Stimulated activated CD4-positive, alpha-beta T cell treated with anti-CD3 and anti-CD28 coated beads, Interleukin-12 subunit alpha, Interleukin-12 subunit beta, amount 100 ng/mL, for 24 hours (primary cell): Measurements from ENCODE around the gene MYO15A.
A peak's percentile ranks its signal among the peaks of the same experiment; 100 is the strongest.

Experiments
- DNase-seq, 2 experiments: peaks; one replicate each; pipeline ENCODE4 v3.0.0-alpha.2; 2020; ENCODE audit warnings: low read depth in 2 of 2

The MYO15A gene

DNA sequence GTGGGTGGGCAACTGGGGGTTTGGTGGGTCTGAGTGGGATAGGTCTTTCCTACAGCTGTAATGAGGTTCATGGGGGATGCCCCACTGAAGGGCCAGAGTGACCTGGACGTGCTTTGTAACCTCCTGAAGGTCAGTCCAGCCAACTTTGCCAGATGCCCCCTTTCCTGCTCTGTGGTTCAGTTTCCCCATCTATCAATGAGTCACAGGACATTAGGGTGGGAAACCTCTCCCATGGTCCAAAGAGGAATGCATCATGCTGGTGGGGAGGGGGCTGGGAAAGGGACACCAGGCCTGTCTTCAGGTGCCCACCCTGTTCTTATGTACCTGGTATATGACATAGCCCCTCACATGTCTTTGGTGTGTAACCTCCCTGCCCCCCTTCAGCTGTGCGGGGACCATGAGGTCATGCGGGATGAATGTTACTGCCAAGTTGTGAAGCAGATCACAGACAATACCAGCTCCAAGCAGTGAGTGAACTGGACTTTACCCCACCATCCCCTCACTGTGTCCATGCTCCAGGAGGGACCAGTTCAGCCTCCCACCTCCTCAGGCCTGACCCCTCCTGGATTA, 51.1 kb downstream of the MYO15A start:
- no peak for DNase-seq

DNA sequence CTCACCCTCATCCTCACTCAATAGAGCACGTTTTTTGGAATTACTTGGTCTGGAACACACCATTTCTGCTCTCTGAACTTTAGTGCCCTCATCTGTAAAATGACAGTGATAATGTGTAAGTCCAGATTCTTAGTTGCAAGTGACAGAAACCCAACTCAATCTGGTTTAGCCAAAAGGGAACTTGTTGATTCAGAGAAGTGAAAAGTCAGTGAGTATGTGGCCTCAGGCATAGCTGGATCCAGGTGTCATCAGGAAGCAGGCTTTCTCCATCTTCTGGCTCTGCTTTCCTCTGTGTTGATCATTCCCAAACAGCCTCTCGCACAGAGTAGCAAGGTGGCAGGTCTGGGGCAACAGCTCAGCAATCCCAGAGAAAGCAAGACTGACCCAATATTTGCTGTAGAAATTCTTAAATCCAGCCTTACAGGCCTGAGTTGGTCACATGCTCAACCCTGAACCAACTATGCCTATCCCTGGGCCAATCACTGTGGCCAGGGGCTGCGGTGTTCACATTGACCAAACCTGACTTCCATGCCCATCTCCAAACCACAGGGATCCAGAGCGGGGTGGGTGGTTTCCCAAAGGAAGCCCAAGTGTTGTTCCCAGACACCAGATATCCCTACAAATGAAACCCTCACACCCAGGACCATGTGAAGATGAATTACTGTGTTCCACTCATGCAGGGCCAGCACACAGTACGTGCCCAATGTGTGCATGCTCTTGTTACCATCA, 51.7 kb downstream of the MYO15A start:
- no peak for DNase-seq

DNA sequence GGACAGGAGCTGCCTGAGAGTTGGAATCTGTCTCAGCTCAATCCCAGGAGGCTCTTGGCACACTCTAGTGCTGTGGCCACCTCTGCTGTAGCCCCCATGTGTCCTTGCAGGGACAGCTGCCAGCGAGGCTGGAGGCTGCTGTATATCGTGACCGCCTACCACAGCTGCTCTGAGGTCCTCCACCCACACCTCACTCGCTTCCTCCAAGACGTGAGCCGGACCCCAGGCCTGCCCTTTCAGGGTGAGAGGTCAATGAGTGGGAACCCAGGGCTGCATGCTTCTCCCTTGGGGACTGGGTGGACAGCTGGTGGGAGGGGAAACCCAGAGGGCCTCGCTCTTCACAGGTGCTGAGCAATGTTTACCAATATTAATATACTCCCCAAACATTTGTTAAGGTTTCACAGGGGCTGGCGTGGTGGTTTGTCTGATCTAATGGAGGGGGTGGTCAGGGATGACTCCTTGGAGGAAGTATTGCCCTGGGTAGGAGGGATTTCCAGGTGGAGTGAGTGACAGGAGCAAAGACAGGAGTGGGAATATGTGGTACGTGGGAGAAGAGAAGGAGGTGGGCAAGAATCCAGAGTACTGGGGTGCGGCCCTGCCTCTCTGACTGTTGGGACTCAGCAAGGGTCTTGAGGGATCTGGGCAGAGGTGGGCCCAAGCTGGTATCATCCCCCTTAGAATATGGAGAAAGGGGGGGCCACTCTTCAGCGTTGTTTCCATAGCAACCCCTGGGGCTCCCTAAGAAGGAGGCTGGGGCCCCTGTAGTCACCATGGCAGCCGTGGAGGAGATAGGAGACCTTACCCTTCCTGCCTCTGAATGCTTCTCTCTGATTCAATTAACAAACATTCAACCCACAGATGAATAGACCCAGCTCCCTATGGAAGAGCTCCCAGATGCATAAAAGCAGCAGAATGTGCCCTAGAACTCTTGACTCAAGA, 52.9 kb downstream of the MYO15A start:
- no peak for DNase-seq

DNA sequence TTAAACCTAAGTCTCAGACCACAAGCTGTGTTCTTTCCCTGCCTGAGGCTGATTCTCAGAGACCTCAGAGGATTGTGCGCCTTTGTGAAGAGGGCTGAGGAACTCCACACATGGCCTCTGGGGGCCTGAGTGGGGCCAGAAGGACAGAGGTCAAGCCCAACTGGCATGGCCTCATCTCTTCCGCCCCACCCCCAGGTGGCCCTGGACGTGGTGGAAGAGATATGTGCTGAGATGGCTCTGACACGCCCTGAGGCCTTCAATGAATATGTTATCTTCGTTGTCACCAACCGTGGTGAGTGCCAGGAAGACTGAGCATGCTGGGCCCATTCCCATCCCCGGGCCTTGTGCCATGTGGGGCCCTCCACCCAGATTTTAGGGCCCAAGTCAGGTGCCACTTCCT, 55.0 kb downstream of the MYO15A start:
- DNase-seq: no peak

DNA sequence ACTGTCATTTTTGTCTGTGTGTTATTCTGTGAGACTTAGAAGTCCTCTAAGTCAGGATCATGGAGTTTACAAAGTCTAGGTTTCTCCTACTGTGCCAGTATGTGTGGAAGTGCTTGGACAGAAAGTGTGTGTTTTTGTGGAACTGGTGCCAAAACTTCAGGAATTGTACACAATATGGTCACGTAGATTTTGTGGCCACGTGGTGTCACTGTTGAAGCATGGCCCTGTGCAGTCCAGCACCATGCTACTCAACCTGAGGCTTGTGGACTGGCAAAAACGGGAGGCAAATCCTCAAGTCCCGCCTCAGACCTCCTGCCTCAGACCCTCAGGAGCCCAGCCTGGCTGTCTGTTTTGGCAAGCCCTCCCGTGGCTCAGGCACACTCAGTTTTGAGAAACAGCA, 58.3 kb downstream of the MYO15A start:
- DNase-seq: no peak

DNA sequence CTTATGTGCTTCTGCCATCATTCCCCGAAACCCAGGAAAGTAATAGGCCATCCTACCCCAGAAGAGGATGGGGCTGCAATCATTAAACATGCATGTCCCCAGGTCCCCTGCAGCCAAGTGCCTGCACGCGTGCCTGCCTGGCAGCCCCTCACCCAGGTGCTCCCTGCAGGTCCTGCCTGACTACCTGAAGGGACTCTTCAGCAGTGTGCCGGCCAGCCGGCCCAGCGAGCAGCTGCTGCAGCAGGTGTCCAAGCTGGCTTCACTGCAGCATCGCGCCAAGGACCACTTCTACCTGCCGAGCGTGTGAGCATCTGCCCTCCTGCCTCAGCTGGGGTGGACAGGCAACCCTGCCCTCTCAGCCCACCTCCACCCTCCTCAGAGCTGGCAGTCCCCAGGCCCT, 58.9 kb downstream of the MYO15A start:
- DNase-seq: no peak

DNA sequence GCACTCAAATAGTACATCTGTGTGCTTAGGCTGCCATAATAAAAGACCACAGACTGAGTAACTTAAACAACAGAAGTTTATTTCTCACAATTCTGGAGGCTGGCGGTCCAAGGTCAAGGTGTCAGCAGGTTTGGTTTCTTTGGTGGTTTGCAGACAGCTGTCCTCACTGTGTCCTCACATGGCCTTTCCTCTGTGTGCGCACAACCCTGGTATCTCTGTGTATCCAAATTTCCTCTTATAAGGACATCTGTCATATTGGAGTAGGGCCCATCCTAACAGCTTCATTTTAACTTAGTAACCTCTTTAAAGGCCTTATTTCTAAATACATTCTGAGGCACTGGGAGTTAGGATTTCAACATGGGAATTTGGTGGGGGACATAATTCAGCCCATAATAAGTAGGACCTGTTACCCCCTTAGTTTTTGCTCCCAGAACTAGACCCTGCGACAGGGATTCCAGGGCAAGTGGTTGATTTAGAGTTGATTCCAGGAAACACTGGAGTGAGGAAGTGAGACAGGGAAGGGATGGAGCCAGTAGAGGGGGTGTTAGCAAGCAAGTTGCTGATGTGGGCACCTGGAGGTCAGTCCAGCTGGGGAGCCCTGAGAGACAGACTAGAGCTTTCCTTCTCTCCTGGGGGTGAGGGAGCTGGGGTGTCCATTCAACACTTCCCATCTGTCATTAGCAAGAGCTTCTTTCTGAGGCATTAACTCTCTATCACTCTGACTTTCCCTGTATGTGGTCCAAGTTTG, 64.1 kb downstream of the MYO15A start:
- DNase-seq: no peak

DNA sequence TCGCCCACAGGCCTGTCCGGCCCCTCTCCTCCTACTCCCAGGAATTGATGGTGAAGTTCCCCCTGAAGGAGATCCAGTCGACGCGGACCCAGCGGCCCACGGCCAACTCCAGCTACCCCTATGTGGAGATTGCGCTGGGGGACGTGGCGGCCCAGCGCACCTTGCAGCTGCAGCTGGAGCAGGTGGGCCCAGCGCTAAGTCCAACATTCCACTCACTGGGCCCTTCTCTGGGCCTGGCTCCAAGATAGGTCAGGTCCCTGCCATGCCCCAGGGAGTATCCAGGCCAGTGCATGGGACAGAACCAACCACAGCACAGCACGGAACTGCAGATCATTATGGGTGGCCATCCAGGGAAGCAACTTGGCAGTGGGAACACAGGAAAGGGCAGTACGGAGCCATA, 65.2 kb downstream of the MYO15A start:
- no peak for DNase-seq

DNA sequence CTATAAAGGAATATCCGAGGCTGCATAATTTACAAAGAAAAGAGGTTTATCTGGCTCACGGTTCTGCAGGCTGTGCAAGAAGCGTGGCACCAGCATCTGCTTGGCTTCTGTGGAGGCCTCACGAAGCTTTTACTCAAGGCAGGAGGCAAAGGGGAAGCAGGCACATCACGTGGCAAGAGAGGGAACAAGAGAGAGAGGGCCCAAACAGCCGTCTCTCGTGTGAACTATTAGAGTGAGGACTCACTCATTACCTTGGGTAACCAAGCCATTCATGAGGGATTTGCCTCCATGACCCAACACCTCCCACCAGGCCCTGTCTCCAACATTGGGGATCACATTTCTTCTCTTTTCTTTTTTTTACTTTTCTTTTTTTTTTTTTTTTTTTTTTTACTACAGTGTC, 67.6 kb downstream of the MYO15A start:
- no peak for DNase-seq

DNA sequence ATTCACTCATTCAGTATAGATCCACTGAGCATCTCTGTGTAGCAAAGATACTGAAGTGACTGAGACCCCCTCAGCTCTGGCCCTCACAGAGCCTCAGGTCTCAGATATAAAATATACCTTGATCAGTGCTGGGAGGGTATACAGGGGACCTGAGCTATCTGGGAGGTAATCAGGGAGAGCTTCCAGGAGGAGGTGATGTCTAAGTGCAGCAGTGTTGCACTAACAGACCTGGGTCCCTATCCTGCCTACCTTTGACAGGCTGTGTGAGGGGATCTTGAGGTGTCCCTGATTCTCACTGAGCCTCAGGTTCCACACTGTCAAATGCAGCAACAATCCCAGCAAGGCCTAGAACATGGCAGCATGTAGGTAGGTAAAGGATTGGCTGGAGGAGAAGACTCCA, 68.6 kb downstream of the MYO15A start:
- DNase-seq: no peak

DNA sequence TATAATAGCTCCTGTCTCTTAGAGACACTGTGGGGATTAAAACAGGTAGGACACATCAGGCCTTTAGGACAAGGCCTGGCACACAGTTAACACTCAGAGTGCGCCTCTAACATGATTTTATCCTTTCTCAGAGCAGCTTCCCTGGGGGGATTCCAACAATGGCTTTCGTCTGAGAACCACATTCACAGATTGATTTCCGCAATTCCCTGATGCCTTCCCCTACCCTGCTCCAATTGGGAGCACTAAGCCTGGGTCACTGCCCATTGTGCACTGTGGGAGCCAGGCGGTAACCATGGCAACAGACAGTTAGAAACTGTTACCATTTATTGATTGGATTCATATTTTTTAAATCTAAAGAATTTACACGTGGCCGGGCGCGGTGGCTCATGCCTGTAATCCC, 69.2 kb downstream of the MYO15A start:
- DNase-seq: no peak

DNA sequence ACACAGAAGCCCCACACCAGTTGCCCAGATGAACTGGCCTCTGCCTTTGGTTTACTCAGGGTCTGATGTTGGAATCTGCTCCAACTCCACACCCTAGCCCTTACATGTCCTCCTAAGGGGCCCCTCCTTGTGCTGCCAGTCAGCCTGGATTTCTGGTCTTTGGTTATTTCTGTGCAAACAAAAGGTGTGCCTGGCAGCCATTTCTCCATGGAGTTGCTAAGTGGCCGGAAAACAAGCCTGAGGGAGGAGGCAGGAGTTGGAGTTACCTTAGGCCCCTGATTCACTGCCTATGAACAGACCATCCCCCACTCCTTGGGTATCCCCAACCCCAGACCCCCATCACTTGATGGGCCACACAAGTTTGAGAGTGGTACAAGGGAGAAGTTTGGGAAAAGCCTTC, 70.6 kb downstream of the MYO15A start:
- DNase-seq: no peak

DNA sequence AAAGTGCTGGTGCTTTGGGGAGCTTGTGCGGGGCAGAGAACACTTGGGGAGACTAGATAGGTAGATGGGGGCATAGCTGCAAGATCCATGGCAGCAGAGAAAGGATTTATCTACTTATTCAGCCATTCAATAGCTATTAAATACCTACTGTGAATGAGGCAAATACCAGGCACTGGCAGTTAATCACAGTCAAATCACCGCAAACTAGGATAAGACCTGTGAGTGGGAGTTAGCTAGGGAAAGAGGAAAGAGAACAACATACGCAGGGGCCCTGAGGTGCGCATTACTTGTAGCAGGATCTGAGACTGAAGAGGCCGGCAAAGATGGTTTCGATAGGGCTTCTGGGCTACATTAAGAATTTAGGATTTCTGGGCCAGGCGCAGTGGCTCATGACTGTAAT, 71.2 kb downstream of the MYO15A start:
- no peak for DNase-seq

DNA sequence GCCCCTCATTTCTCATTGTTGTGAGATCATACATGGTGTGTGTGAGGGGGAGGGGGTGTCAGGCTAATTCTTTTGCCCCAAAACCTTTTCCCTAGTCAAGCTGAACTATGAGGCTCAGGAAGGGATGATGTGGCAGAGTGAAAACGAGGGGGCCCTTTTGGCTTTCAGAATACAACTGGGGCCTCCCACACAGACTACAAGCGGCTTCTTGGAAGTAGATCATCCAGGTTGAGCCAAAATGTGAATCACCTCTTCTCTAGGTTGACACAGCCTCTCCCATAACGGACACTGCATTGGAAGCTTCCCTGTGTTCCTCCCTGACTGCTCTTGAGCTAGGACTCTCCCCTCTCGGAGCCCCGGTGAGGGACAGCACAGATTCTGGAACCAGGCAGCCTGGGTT, 72.8 kb downstream of the MYO15A start:
- peak; percentile 19 to 57 for DNase-seq

DNA sequence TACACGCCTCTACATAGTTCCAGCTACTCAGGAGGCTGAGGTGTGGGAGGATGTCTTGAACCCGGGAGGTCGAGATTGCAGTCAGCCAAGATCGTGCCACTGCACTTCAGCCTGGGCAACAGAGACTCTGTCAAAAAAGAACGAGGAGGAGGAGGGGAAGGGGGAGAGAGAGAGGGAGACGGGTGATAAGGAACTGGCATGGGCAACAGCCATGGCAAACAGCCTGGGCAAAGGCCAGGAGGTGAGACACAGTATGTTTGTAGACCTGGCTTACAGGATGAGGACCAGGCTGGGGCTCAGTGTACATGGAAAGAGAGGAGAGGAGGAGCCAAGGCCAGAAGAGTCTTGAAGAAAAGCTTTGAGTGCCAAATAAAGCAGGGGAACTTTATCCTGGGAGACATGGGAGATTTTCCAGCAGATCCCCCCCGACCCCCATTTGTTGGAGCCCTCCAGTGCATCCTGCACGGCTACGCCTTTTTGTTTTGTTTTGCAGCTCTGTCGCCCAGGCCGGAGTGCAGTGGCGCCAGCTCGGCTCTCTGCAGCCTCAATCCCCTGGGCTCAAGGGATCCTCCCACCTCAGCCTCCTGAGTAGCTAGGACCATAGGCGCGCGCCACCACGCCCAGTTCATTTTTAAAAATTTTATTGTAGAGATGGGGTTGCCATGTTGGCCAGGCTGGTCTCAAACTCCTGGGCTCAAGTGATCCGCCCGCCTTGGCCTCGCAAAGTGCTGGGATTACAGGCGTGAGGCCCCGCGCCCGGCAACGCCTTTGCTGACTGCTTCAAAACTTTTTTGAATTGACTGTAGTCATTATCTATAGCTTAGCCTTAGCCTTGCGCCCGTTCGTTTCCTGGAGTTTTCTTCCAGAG, 73.8 kb downstream of the MYO15A start:
- DNase-seq: peak; percentile 7 to 16

DNA sequence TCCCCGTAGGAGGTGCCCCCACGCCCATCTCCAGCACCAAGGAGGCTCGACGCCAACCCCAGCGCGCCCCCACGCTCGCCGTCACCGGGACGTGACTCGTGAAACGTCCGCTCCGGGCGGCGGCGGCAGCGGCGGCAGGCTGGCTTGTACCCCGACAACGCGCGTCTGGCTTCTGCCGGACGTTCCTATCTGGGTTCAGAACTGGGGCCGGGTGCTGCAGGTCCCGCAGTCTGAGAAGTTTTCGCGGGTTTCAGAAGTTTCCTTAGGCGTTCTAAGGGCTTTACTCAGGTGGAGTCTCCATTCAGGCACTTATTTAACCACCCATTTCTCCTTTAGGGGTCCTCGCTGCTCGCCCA, 74.4 kb downstream of the MYO15A start:
- DNase-seq: peak; percentile 71 to 82

DNA sequence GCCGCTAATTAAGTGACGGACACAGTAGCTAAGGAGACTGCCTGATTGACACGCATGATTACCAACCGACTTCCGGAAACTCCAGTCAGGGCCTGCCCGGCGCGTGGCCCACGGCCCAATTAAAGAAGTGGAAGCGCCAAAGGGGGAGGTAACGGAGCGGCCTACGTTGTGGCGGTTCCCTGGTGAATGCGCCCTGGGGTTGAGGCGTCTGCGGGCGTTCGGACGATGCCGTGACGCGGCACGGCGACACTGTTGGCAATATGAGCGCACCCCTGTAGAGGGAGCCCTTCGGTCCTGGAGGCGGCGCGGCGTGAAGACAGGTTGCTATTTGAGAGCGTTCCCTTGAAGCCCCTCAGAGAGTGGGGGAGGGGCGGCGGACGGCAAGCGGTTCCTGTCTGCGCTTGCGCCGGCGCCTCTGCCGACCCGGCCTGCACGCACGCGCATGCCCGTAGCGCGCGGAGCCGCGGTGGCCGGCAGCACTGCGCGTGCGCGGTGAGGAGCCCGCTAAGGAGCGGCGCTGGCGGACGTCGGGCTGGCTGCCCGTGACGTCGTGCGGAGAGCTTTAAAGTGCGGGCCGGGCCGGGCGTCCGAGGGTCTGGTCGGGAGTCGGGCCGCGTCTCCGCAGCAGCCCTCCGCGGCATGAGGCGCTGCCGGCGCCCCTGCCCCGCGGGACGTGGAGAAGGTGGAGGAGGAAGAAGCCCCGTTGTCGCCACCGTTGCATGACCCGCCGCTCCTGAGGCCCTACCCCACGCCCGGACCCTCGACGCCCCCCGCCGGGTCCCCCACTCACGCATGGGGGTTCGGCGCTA, 75.0 kb downstream of the MYO15A start, which contains the start of gene ALKBH5:
Gene ALKBH5, plus strand, starts transcription at position 495 of the 809 bp plus-strand sequence. CDS start 416 bp downstream, outside the sequence.
- peak; percentile 93 for DNase-seq

DNA sequence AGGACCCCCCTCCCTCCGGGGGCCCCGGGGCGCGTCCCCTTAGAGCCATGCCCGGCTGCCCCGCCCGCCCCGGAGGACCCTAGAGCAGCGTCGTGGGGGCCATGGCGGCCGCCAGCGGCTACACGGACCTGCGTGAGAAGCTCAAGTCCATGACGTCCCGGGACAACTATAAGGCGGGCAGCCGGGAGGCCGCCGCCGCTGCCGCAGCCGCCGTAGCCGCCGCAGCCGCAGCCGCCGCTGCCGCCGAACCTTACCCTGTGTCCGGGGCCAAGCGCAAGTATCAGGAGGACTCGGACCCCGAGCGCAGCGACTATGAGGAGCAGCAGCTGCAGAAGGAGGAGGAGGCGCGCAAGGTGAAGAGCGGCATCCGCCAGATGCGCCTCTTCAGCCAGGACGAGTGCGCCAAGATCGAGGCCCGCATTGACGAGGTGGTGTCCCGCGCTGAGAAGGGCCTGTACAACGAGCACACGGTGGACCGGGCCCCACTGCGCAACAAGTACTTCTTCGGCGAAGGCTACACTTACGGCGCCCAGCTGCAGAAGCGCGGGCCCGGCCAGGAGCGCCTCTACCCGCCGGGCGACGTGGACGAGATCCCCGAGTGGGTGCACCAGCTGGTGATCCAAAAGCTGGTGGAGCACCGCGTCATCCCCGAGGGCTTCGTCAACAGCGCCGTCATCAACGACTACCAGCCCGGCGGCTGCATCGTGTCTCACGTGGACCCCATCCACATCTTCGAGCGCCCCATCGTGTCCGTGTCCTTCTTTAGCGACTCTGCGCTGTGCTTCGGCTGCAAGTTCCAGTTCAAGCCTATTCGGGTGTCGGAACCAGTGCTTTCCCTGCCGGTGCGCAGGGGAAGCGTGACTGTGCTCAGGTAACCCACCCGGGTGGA, 75.8 kb downstream of the MYO15A start:
- DNase-seq: peak; percentile 38 to 58

DNA sequence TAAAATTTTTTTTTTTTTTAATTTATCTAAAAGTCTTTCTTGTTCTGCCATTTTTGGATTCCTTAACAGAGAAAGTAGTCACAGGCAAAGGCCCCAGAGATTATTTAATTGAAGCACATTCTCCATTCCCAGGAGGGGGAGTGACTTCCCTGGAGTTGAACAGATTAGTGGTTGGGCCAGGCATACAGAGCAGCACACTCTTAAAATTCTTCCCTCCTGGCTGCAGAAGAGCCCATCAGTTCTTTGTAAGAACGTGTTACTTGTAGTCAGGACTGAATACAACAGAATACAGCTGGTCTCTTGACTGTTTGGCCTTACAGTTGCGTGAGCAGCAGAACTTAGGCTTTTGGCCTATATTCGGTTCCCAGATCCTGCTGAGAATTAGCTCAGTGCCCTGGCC, 76.8 kb downstream of the MYO15A start:
- DNase-seq: no peak
